GM12875 (cell line): Measurements from ENCODE around the gene U2AF1L4.

Experiments used
- H3K4me3 ChIP-seq: one replicate; pipeline ENCODE4 v1.5.1; 2011; ENCODE audit warnings: low read depth, low read length, control low read depth
- CTCF ChIP-seq: IDR thresholded peaks from 2 replicates; pipeline ENCODE4 v1.5.1; 2011; ENCODE audit warnings: low read depth, mild to moderate bottlenecking, control low read depth, inconsistent platforms, low read length, moderate library complexity, borderline replicate concordance; ENCODE audit not compliant: insufficient read depth

The U2AF1L4 gene

GRCh38 chr19:35738887-35739229 lies 6.4 kb downstream of the U2AF1L4 start:
- TF ChIP-seq CTCF: no peak
- H3K4me3 ChIP-seq: no peak overlapping the region

- TF ChIP-seq CTCF: no peak
- H3K4me3 ChIP-seq: no peak overlapping the region
Measured at GRCh38 chr19:35738021-35738886, 7.0 kb downstream of the U2AF1L4 start.

- no peak overlapping the region for H3K4me3 ChIP-seq
- no peak; the same call in 1 of the 2 replicates for TF ChIP-seq CTCF
Measured at GRCh38 chr19:35736913-35737886, 8.0 kb downstream of the U2AF1L4 start.

GRCh38 chr19:35734889-35735288 lies 10.3 kb downstream of the U2AF1L4 start:
- H3K4me3 ChIP-seq: no peak overlapping the region
- TF ChIP-seq CTCF: no peak

- no peak overlapping the region for H3K4me3 ChIP-seq
- no peak for TF ChIP-seq CTCF
Measured at GRCh38 chr19:35734273-35734672, 10.9 kb downstream of the U2AF1L4 start.

GRCh38 chr19:35733180-35734125 lies 11.8 kb downstream of the U2AF1L4 start:
- TF ChIP-seq CTCF: no peak
- no peak overlapping the region for H3K4me3 ChIP-seq
